HG03439 (cell line): ENCODE data around the gene KRT12.

Experiments used
- ATAC-seq: cut with Tn5 transposase; IDR thresholded peaks from one replicate; pipeline ENCODE4 v1.9.1; 2021; ENCODE audit warnings: mild to moderate bottlenecking, moderate library complexity; ENCODE audit not compliant: unreplicated experiment

KRT12 gene

GRCh38 chr17:40848583-40849235, 18.3 kb downstream of the KRT12 start:
- ATAC-seq, result no peak

GRCh38 chr17:40846515-40847144, 20.4 kb downstream of the KRT12 start:
- ATAC-seq, result no peak

DNA sequence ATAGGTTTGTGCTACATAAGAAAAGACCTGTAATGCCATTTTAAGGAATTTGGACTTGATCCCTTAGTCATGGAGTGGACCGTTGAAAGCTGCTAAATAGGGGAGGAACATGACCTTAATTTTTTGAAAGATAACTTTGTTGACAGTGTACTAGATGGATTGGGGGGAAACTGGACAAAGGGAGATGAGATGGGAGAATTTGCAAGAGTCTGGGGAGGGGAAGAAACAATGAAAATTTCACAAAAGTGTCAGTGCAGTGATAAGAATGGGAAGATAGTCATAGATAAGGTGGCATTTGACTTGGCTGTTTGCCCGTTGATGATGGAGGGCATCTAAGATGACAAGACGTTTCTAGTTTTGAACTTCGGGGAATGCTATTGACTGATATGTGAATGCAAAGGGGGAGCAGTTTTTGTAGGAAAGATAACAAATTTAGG, 22.3 kb downstream of the KRT12 start:
- ATAC-seq, result no peak

- ATAC-seq, result no peak
Observed at GRCh38 chr17:40843242-40843641, 23.8 kb downstream of the KRT12 start.

GRCh38 chr17:40841246-40841645, 25.8 kb downstream of the KRT12 start:
- ATAC-seq, result no peak

- no peak for ATAC-seq
Observed at GRCh38 chr17:40839194-40839593, 27.8 kb downstream of the KRT12 start.

DNA sequence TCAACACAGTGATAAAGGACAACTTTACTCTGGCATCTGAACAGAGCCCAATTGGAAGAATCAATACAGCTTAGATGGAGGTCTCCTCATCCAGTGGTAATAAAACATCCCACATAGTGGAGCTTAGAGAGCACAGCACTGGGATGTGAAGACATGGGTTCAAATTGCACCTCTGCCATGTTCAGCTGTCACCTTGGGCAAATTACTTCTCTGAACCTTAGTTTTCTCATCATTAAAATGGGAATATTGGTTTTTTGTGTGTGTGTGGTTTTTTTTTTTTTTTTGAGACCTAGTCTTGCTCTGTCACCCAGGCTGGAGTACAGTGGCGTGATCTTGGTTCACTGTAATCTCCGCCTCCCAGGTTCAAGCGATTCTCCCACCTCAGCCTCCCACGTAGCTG, 31.0 kb downstream of the KRT12 start:
- ATAC-seq, result no peak

DNA sequence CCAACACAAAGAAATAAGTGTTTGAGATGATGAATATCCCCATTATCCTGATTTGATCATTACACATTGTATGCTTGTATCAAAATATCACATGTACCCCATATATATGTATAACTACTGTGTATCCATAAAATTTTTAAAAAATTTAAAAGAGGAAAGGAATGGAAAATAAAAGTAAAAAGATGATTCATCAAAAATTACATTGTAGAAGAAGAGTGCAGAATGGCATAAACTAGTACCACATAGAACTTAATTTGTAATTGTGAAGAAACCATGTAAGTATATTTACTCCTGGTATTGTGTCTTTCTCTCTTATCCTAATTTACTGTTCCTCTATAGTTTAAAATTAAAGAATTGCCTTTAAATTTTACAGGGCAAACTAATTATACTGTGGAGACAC, 33.1 kb downstream of the KRT12 start:
- no peak for ATAC-seq

GRCh38 chr17:40832840-40833239, 34.2 kb downstream of the KRT12 start:
- no peak for ATAC-seq

DNA sequence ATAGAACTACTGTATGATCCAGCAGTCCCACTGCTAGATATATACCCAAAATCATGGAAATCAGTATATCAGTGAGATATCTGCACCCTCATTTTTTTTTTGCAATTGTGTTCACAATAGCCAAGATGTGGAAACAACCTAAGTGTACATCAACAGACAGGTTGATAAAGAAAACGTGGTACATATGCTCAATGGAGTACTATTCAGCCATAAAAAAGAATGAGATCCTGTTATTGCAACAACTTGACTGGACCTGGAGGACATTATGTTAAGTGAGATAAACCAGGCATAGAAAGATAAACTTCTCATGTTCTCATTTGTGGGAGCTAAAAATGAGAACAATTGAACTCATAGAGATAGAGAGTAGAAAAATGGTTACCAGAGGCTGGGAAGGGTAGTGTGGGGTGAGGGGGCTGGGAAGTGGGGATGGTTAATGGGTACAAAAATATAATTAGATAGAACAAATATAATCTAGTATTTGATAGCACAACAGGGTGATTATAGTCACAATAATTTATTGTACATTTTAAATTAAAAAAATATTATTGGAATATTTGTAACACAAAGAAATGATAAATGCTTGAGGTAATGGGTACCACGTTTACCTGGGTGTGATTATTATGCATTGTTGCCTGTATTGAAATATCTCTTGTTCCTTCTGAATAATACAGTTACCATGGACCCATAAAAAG, 36.8 kb downstream of the KRT12 start:
- ATAC-seq, result no peak

GRCh38 chr17:40828454-40829044, 38.5 kb downstream of the KRT12 start:
- no peak for ATAC-seq

DNA sequence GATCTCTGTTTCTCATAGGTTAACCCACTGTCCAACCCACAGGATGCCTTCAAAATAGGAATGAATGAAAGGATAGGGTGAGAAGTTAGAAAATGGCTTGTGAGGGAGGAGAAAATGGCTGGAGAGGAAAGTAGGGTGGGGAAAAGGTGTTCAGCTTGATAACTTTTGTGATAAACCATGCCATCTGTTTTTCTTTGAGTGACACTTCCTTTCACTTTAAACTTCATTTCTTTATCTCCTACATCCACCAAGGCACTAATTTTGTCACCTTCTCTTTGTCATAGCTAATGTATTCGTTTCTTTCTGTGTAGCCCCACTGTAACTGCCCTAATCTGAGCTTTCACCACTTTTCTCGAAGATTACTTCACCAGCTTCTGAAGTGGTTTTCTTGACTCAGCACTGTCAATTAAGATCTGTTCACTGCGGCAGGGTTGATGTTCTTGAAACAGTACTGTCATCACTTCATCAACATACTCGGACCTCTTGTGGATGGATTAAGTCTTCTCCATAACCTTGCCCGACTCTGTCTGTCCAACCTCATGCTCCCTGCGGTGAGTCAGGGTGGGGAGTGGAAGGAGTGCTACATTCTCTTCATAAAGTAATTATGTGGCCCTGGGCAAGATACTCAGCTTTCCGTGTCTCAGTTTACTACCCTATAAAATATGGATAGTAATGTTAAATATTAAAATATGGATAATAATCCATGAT, 39.1 kb downstream of the KRT12 start:
- ATAC-seq, result no peak

GRCh38 chr17:40825599-40825998, 41.4 kb downstream of the KRT12 start:
- no peak for ATAC-seq

GRCh38 chr17:40824015-40824832, 42.8 kb downstream of the KRT12 start:
- ATAC-seq, result no peak

DNA sequence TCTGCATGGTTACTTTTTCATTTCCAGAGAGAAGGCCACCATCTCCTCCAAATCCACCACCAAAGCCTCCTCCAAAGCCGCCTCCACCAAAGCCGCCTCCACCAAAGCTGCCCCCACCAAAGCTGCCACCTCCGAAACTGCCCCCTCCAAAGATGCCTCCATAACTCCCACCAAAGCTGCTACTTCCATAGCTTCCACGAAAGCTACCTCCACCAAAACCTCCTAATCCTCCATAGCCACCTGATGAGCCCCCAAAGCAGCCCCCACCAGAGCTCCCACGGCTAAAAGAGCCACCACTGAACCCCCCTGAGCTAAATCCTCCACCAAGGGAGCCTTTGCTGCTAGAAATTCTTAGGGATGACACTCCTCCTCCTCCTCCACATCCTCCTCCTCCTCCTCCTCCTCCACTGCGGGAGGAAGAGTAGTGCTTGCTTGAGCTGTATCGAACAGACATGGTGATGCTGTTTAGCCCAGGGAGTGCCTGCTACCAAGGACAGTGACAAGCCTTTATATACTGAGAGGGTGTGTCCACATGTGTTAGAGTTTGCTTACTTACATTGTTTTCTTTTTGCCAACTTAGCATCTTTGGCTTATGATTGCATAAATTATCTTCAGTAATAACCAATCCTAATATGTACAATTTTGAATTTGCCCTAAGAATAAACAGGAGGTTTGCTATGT, 44.8 kb downstream of the KRT12 start, which contains the start of gene KRT10:
Gene KRT10 (minus strand): TSS at position 483 of the 681 bp plus-strand sequence. CDS start 29 bp downstream, at position 454.
- no peak for ATAC-seq

GRCh38 chr17:40821536-40821935, 45.5 kb downstream of the KRT12 start:
- no peak for ATAC-seq

GRCh38 chr17:40820228-40820838, 46.7 kb downstream of the KRT12 start:
- ATAC-seq, result no peak

DNA sequence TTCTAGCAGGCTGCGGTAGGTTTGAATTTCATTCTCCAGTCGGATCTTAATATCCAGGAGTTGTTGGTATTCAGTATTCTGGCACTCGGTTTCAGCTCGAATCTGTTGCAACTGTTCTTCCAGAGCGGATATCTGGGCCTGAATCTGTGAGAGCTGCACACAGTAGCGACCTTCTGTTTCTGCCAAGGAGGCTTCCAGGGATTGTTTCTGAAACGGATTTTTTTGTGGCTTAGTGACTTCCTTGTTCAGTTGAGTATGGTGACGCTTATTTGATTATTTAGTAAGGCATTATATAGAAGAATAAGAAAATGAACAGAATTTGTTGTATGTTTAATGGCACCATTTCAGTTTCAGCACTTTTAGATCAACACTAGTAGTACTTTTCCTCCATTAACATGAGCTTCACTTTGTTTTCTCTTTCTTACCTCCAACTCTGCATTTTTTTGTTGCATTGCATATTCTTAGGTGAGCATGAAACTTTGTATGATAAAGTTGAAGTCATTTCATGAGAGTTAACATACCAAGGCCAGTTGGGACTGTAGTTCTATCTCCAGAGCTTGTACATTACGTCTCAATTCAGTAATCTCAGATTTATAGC, 47.4 kb downstream of the KRT12 start:
- ATAC-seq, result no peak
